ENCODE results near the gene SLC23A1. TPM values are rescaled to one million over a fixed set of nuclear protein-coding genes. Genes with fewer than 3 reads are reported as not detected.
A peak's percentile ranks its signal among the peaks of the same experiment; 100 is the strongest.

Gene SLC23A1
- total and polyA plus RNA-seq, 2 donors (not counting 1 experiment from before 2014, with no cell fraction given), result 5.8 to 9.6 TPM

GRCh38 chr5:139392324-139392677 is 9.2 kb upstream of the SLC23A1 start:
- H3K4me1 ChIP-seq (ENCODE audit: control insufficient read depth in 2 of 2, insufficient read depth in 2 of 2, low read length in 2 of 2), result peaks cover 50 to 66% of the 10 kb centered on the region in 2 donors
- no peak for TF ChIP-seq EZH2 (IDR thresholded peaks at IDR 0.05; ENCODE audit: borderline replicate concordance, insufficient read depth, low read depth, low read length, poor library complexity, severe bottlenecking)
- TF ChIP-seq, protein P1, sequence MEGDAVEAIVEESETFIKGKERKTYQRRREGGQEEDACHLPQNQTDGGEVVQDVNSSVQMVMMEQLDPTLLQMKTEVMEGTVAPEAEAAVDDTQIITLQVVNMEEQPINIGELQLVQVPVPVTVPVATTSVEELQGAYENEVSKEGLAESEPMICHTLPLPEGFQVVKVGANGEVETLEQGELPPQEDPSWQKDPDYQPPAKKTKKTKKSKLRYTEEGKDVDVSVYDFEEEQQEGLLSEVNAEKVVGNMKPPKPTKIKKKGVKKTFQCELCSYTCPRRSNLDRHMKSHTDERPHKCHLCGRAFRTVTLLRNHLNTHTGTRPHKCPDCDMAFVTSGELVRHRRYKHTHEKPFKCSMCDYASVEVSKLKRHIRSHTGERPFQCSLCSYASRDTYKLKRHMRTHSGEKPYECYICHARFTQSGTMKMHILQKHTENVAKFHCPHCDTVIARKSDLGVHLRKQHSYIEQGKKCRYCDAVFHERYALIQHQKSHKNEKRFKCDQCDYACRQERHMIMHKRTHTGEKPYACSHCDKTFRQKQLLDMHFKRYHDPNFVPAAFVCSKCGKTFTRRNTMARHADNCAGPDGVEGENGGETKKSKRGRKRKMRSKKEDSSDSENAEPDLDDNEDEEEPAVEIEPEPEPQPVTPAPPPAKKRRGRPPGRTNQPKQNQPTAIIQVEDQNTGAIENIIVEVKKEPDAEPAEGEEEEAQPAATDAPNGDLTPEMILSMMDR (IDR thresholded peaks at IDR 0.05), result no peak
- peaks cover 52% of the 10 kb centered on the region for H3K4me1 Mint-ChIP-seq
- peaks cover 7% of the 10 kb centered on the region for H4K20me1 ChIP-seq (ENCODE audit: control insufficient read depth, insufficient read depth, low read length, poor library complexity, severe bottlenecking)
- H3K4me3 ChIP-seq (ENCODE audit: control extremely low read depth in 1 of 5, extremely low read depth in 1 of 5, insufficient read depth in 1 of 5, low read depth in 2 of 5, low read length in 4 of 5), result peak overlapping the region in 4 of 5 experiments; percentile 73 to 90 (median 84)
- H3K79me2 ChIP-seq (ENCODE audit: control insufficient read depth, insufficient read depth, low read length), result peaks cover 31% of the 10 kb centered on the region
- peak overlapping the region; percentile 91 for H3K4me2 ChIP-seq (replicated peaks; ENCODE audit: low read depth, low read length, poor library complexity, severe bottlenecking)
- intact Hi-C loops (cut with micrococcal nuclease), result loop anchor here (1.0 to 5.0 kb wide), 6 partner anchors 46 to 815 kb away; partner anchors contain the start of genes DNAJC18, HSPA9 and PAIP2
- ATAC-seq (ENCODE audit: low read depth) (peak; percentile 11), DNase-seq (no peak)
- peak overlapping the region; percentile 70 for H3K9ac ChIP-seq (ENCODE audit: low read length)
- H3K36me3 ChIP-seq (replicated peaks in 1 of 2; ENCODE audit: control extremely low read depth in 1 of 2, control insufficient read depth in 1 of 2, extremely low read depth in 1 of 2, insufficient read depth in 2 of 2, low read length in 1 of 2), result no peaks in the 10 kb centered on the region
- WGBS (ENCODE audit: insufficient coverage), result 3% methylated on average over 36 of the region's 36 CpGs
- H3K27me3 ChIP-seq (replicated peaks in 1 of 4; ENCODE audit: control extremely low read depth in 1 of 4, control insufficient read depth in 3 of 4, insufficient read depth in 4 of 4, low read length in 3 of 4), result no peaks in the 10 kb centered on the region
- CTCF ChIA-PET, result interaction anchor here (0.6 to 3.1 kb wide), 14 partner anchors 11 to 566 kb away, joined by 3 to 16 read pairs (median 4); partner anchors contain the start of genes DNAJC18, MATR3, PAIP2 and SPATA24
- H3K27ac ChIP-seq (ENCODE audit: low read length in 2 of 2), result peak overlapping the region; percentile 86 to 89
- POLR2A ChIA-PET, result interaction anchor here (1.4 to 8.4 kb wide), 3 partner anchors 51 to 132 kb away, joined by 6 to 70 read pairs (median 20); partner anchors contain the start of genes MATR3 and PAIP2
- peak overlapping the region; percentile 99 for H3K4me3 Mint-ChIP-seq
- H3K9me3 Mint-ChIP-seq (ENCODE audit: insufficient read depth), result no peaks in the 10 kb centered on the region
- H3K27me3 Mint-ChIP-seq, result no peaks in the 10 kb centered on the region
- peak overlapping the region; percentile 99 for H3K27ac Mint-ChIP-seq
- peak overlapping the region; percentile 88 for H2AFZ ChIP-seq (ENCODE audit: insufficient read depth, low read depth, low read length, poor library complexity, severe bottlenecking)
- H3K9me3 ChIP-seq (ENCODE audit: control extremely low read depth in 1 of 3, control insufficient read depth in 2 of 3, insufficient read depth in 1 of 3, low read length in 2 of 3), result peaks cover 0 to 4% (median 0%) of the 10 kb centered on the region in 3 donors
